ENCODE data around the gene ZNF484.
"Not testable (repeated sequence)": the region's sequence is repeated elsewhere in the genome, so short reads cannot be mapped to it uniquely, and the experiment has no call there.

Gene ZNF484

GRCh38 chr9:92857236-92857635, 20.6 kb downstream of the ZNF484 start:
- no peak for DNase-seq

- no peak for DNase-seq
These were observed 24.1 kb downstream of the ZNF484 start for GRCh38 chr9:92853716-92854115.

GRCh38 chr9:92850898-92851297, 26.9 kb downstream of the ZNF484 start:
- DNase-seq, result no peak

GRCh38 chr9:92848740-92849139, 29.1 kb downstream of the ZNF484 start:
- DNase-seq, result not testable (repeated sequence)

GRCh38 chr9:92846662-92847145, 31.1 kb downstream of the ZNF484 start:
- DNase-seq, result no peak

GRCh38 chr9:92838411-92838810, 39.4 kb downstream of the ZNF484 start:
- DNase-seq, result not testable (repeated sequence)

GRCh38 chr9:92837191-92837590, 40.6 kb downstream of the ZNF484 start:
- DNase-seq, result no peak

GRCh38 chr9:92829420-92829819, 48.4 kb downstream of the ZNF484 start:
- no peak for DNase-seq

GRCh38 chr9:92825065-92825464, 52.8 kb downstream of the ZNF484 start:
- not testable (repeated sequence) for DNase-seq

GRCh38 chr9:92820964-92821363, 56.9 kb downstream of the ZNF484 start:
- DNase-seq, result no peak

- not testable (repeated sequence) for DNase-seq
These were observed 57.9 kb downstream of the ZNF484 start for GRCh38 chr9:92819898-92820297.

GRCh38 chr9:92809629-92810326, 68.1 kb downstream of the ZNF484 start:
- DNase-seq, result peak; percentile 20

- DNase-seq, result peak; percentile 87
These were observed 68.9 kb downstream of the ZNF484 start for GRCh38 chr9:92808726-92809451.

- peak; percentile 21 for DNase-seq
These were observed 69.8 kb downstream of the ZNF484 start for GRCh38 chr9:92807757-92808725.

GRCh38 chr9:92807031-92807756, 70.6 kb downstream of the ZNF484 start:
- DNase-seq, result no peak

GRCh38 chr9:92804727-92805126, 73.1 kb downstream of the ZNF484 start:
- DNase-seq, result no peak

- DNase-seq, result no peak
These were observed 79.5 kb downstream of the ZNF484 start for GRCh38 chr9:92798358-92798757.

- DNase-seq, result not testable (repeated sequence)
These were observed 81.5 kb downstream of the ZNF484 start for GRCh38 chr9:92796337-92796804.

GRCh38 chr9:92795598-92796336, 82.1 kb downstream of the ZNF484 start:
- no peak for DNase-seq
